Measurements from ENCODE around the gene PRRC2B. TPM values are rescaled to one million over a fixed set of nuclear protein-coding genes. Genes with fewer than 3 reads are reported as not detected.
A peak's percentile ranks its signal among the peaks of the same experiment; 100 is the strongest.
"Not testable (repeated sequence)": the region's sequence is repeated elsewhere in the genome, so short reads cannot be mapped to it uniquely, and the experiment has no call there.

Gene PRRC2B
- total RNA-seq, 8 experiments from 2014 or later: 40.6 to 206 (median 126) TPM

- no peaks in the 10 kb centered on the region for H3K4me1 ChIP-seq (replicated peaks in 1 of 2)
- no peak overlapping the region for H3K4me3 ChIP-seq
- H3K27ac ChIP-seq: no peak overlapping the region
- 0 to 100% (median 67%) methylated on average over 1 to 5 of the region's 7 CpGs; no CpG with 5 or more reads in 3 of the 10 experiments for WGBS, 10 experiments
- ATAC-seq (replicated peaks in 6 of 8): no peak
- in situ Hi-C loops (cut with MboI; ENCODE audit: low pct_unique_long_range_greater_than_20kb in 2 of 9, low sequenced_read_pairs in 9 of 9, unreplicated experiment in 9 of 9): no loop called here
Measured at GRCh38 chr9:131511416-131511815, 117.5 kb downstream of the PRRC2B start.

GRCh38 chr9:131511880-131512279, 118.0 kb downstream of the PRRC2B start:
- in situ Hi-C loops (cut with MboI; ENCODE audit: low pct_unique_long_range_greater_than_20kb in 2 of 9, low sequenced_read_pairs in 9 of 9, unreplicated experiment in 9 of 9): no loop called here
- WGBS, 10 experiments: 83 to 100% (median 98%) methylated on average over 2 to 5 of the region's 6 CpGs; no CpG with 5 or more reads in 4 of the 10 experiments
- no peak for ATAC-seq (replicated peaks in 6 of 8)
- no peak overlapping the region for H3K27ac ChIP-seq
- no peaks in the 10 kb centered on the region for H3K4me1 ChIP-seq (replicated peaks in 1 of 2)
- no peak overlapping the region for H3K4me3 ChIP-seq

GRCh38 chr9:131513177-131513576, 119.3 kb downstream of the PRRC2B start:
- Histone ChIP-seq H3K27ac (no peak overlapping the region), H3K4me3 (no peak overlapping the region), H3K4me1 (replicated peaks in 1 of 2) (no peaks in the 10 kb centered on the region)
- 87 to 100% (median 96%) methylated on average over 1 to 4 of the region's 15 CpGs; no CpG with 5 or more reads in 7 of the 10 experiments for WGBS, 10 experiments
- in situ Hi-C loops (cut with MboI; ENCODE audit: low pct_unique_long_range_greater_than_20kb in 2 of 9, low sequenced_read_pairs in 9 of 9, unreplicated experiment in 9 of 9): no loop called here
- no peak for ATAC-seq (replicated peaks in 6 of 8)

GRCh38 chr9:131515559-131516031, 121.7 kb downstream of the PRRC2B start:
- WGBS, 10 experiments: 80 to 100% (median 90%) methylated on average over 1 to 4 of the region's 12 CpGs; no CpG with 5 or more reads in 2 of the 10 experiments
- in situ Hi-C loops (cut with MboI; ENCODE audit: low pct_unique_long_range_greater_than_20kb in 2 of 9, low sequenced_read_pairs in 9 of 9, unreplicated experiment in 9 of 9); H3K4me1 ChIP-seq (replicated peaks in 1 of 2); H3K4me3 ChIP-seq; H3K27ac ChIP-seq; ATAC-seq (replicated peaks in 6 of 8): not testable (repeated sequence)

GRCh38 chr9:131516100-131516499, 122.2 kb downstream of the PRRC2B start:
- in situ Hi-C loops (cut with MboI; ENCODE audit: low pct_unique_long_range_greater_than_20kb in 2 of 9, low sequenced_read_pairs in 9 of 9, unreplicated experiment in 9 of 9): no loop called here
- ATAC-seq (replicated peaks in 6 of 8): no peak
- no peaks in the 10 kb centered on the region for H3K4me1 ChIP-seq (replicated peaks in 1 of 2)
- no peak overlapping the region for H3K27ac ChIP-seq
- WGBS, 10 experiments: 79 to 97% (median 84%) methylated on average over 1 to 13 of the region's 15 CpGs; no CpG with 5 or more reads in 4 of the 10 experiments
- H3K4me3 ChIP-seq: no peak overlapping the region

- in situ Hi-C loops (cut with MboI; ENCODE audit: low pct_unique_long_range_greater_than_20kb in 2 of 9, low sequenced_read_pairs in 9 of 9, unreplicated experiment in 9 of 9): no loop called here
- no peaks in the 10 kb centered on the region for H3K4me1 ChIP-seq (replicated peaks in 1 of 2)
- H3K27ac ChIP-seq: no peak overlapping the region
- ATAC-seq (replicated peaks in 6 of 8): no peak
- 85 to 100% (median 96%) methylated on average over 1 to 8 of the region's 9 CpGs; no CpG with 5 or more reads in 1 of the 10 experiments for WGBS, 10 experiments
- H3K4me3 ChIP-seq: no peak overlapping the region
Measured at GRCh38 chr9:131516930-131517329, 123.0 kb downstream of the PRRC2B start.

- ATAC-seq (replicated peaks in 6 of 8): no peak
- WGBS, 10 experiments: 0 to 100% (median 93%) methylated on average over 1 to 4 of the region's 11 CpGs; no CpG with 5 or more reads in 7 of the 10 experiments
- H3K27ac ChIP-seq: no peak overlapping the region
- no peak overlapping the region for H3K4me3 ChIP-seq
- in situ Hi-C loops (cut with MboI; ENCODE audit: low pct_unique_long_range_greater_than_20kb in 2 of 9, low sequenced_read_pairs in 9 of 9, unreplicated experiment in 9 of 9): no loop called here
- no peaks in the 10 kb centered on the region for H3K4me1 ChIP-seq (replicated peaks in 1 of 2)
Measured at GRCh38 chr9:131517761-131518190, 123.9 kb downstream of the PRRC2B start.

GRCh38 chr9:131518553-131518952, 124.7 kb downstream of the PRRC2B start:
- no peak overlapping the region for H3K27ac ChIP-seq
- H3K4me3 ChIP-seq: no peak overlapping the region

GRCh38 chr9:131520503-131520902, 126.6 kb downstream of the PRRC2B start:
- ATAC-seq (replicated peaks in 6 of 8): peak in 1 of 8 experiments; percentile 56
- Histone ChIP-seq H3K4me3 (no peak overlapping the region), H3K27ac (no peak overlapping the region), H3K4me1 (replicated peaks in 1 of 2) (no peaks in the 10 kb centered on the region)
- in situ Hi-C loops (cut with MboI; ENCODE audit: low pct_unique_long_range_greater_than_20kb in 2 of 9, low sequenced_read_pairs in 9 of 9, unreplicated experiment in 9 of 9): no loop called here
- 33 to 87% (median 83%) methylated on average over 5 to 12 of the region's 16 CpGs; no CpG with 5 or more reads in 4 of the 10 experiments for WGBS, 10 experiments

More at GRCh38 chr9:131518553-131518952, 124.7 kb downstream of the PRRC2B start:
- in situ Hi-C loops (cut with MboI; ENCODE audit: low pct_unique_long_range_greater_than_20kb in 2 of 9, low sequenced_read_pairs in 9 of 9, unreplicated experiment in 9 of 9): no loop called here
- 85 to 100% (median 98%) methylated on average over 3 to 10 of the region's 20 CpGs; no CpG with 5 or more reads in 4 of the 10 experiments for WGBS, 10 experiments
- no peak for ATAC-seq (replicated peaks in 6 of 8)
- no peaks in the 10 kb centered on the region for H3K4me1 ChIP-seq (replicated peaks in 1 of 2)

GRCh38 chr9:131521203-131521602, 127.3 kb downstream of the PRRC2B start:
- H3K4me1 ChIP-seq (replicated peaks in 1 of 2): no peaks in the 10 kb centered on the region
- 83 to 100% (median 97%) methylated on average over 1 to 8 of the region's 10 CpGs; no CpG with 5 or more reads in 4 of the 10 experiments for WGBS, 10 experiments
- no peak overlapping the region for H3K4me3 ChIP-seq
- H3K27ac ChIP-seq: no peak overlapping the region
- in situ Hi-C loops (cut with MboI; ENCODE audit: low pct_unique_long_range_greater_than_20kb in 2 of 9, low sequenced_read_pairs in 9 of 9, unreplicated experiment in 9 of 9): no loop called here
- ATAC-seq (replicated peaks in 6 of 8): no peak

- ATAC-seq (replicated peaks in 6 of 8): no peak
- H3K27ac ChIP-seq: no peak overlapping the region
- H3K4me3 ChIP-seq: no peak overlapping the region
- H3K4me1 ChIP-seq (replicated peaks in 1 of 2): no peaks in the 10 kb centered on the region
- 93 to 100% (median 100%) methylated on average over 1 to 5 of the region's 13 CpGs; no CpG with 5 or more reads in 4 of the 10 experiments for WGBS, 10 experiments
- in situ Hi-C loops (cut with MboI; ENCODE audit: low pct_unique_long_range_greater_than_20kb in 2 of 9, low sequenced_read_pairs in 9 of 9, unreplicated experiment in 9 of 9): no loop called here
Measured at GRCh38 chr9:131521822-131522221, 127.9 kb downstream of the PRRC2B start.

- in situ Hi-C loops (cut with MboI; ENCODE audit: low pct_unique_long_range_greater_than_20kb in 2 of 9, low sequenced_read_pairs in 9 of 9, unreplicated experiment in 9 of 9): no loop called here
Measured at GRCh38 chr9:131522257-131523085, 128.6 kb downstream of the PRRC2B start.

GRCh38 chr9:131523086-131523388, 129.2 kb downstream of the PRRC2B start:
- in situ Hi-C loops (cut with MboI; ENCODE audit: low pct_unique_long_range_greater_than_20kb in 2 of 9, low sequenced_read_pairs in 9 of 9, unreplicated experiment in 9 of 9): no loop called here
- Histone ChIP-seq H3K4me3 (no peak overlapping the region), H3K4me1 (replicated peaks in 1 of 2) (no peaks in the 10 kb centered on the region), H3K27ac (no peak overlapping the region)
- ATAC-seq (replicated peaks in 6 of 8): no peak
- 73 to 100% (median 96%) methylated on average over 2 to 5 of the region's 9 CpGs; no CpG with 5 or more reads in 4 of the 10 experiments for WGBS, 10 experiments

More at GRCh38 chr9:131522257-131523085, 128.6 kb downstream of the PRRC2B start:
- 86 to 100% (median 96%) methylated on average over 5 to 10 of the region's 29 CpGs; no CpG with 5 or more reads in 5 of the 10 experiments for WGBS, 10 experiments
- ATAC-seq (replicated peaks in 6 of 8): no peak
- Histone ChIP-seq H3K27ac (no peak overlapping the region), H3K4me1 (replicated peaks in 1 of 2) (no peaks in the 10 kb centered on the region), H3K4me3 (no peak overlapping the region)
